ENCODE data around the gene KAT2B. TPM values are rescaled to one million over a fixed set of nuclear protein-coding genes. Genes with fewer than 3 reads are reported as not detected.

Gene KAT2B
- polyA plus RNA-seq, 1 donor from 2014 or later = 14.2 TPM

- Histone ChIP-seq H3K4me3 (ENCODE audit: low read length) (peak overlapping the region; percentile 87), H3K27ac (ENCODE audit: low read length) (peak overlapping the region; percentile 75), H3K36me3 (ENCODE audit: insufficient read depth, low read length) (no peaks in the 10 kb centered on the region), H3K9me2 (ENCODE audit: insufficient read depth, low read length) (no peaks in the 10 kb centered on the region), H3K79me2 (replicated peaks; ENCODE audit: insufficient read depth, low read length) (peaks cover 9% of the 10 kb centered on the region), H3F3A (ENCODE audit: insufficient read depth, low read length, poor library complexity, severe bottlenecking) (no peaks in the 10 kb centered on the region), H2AFZ (ENCODE audit: low read depth, low read length) (peak overlapping the region; percentile 56), H4K20me1 (ENCODE audit: insufficient read depth) (no peaks in the 10 kb centered on the region), H3K9me3 (ENCODE audit: low read length) (no peaks in the 10 kb centered on the region), H3K27me3 (ENCODE audit: insufficient read depth, low read depth, low read length) (no peaks in the 10 kb centered on the region), H3K4me2 (ENCODE audit: low read length) (no peak overlapping the region), H3K9ac (ENCODE audit: low read length) (peak overlapping the region; percentile 75)
- TF ChIP-seq EZH2 (IDR thresholded peaks at IDR 0.05; ENCODE audit: borderline replicate concordance, insufficient read depth, low read length, poor library complexity, severe bottlenecking) (no peak), MXI1 (conservative IDR thresholded peaks at IDR 0.05; ENCODE audit: poor library complexity, severe bottlenecking) (no peak), POLR2AphosphoS5 (IDR thresholded peaks at IDR 0.05) (no peak), REST (IDR thresholded peaks at IDR 0.05; ENCODE audit: borderline replicate concordance) (no peak), TAF1 (IDR thresholded peaks at IDR 0.05; ENCODE audit: low read depth) (no peak), CTCF (IDR thresholded peaks at IDR 0.05; ENCODE audit: poor library complexity, severe bottlenecking) (no peak), RAD21 (conservative IDR thresholded peaks at IDR 0.05) (no peak), EP300 (conservative IDR thresholded peaks at IDR 0.05; ENCODE audit: poor library complexity, severe bottlenecking) (no peak), SMC3 (conservative IDR thresholded peaks at IDR 0.05; ENCODE audit: poor library complexity) (no peak)
These were observed 831 bp upstream of the KAT2B start for GRCh38 chr3:20039466-20039764.

GRCh38 chr3:20040548-20041196 is 426 bp downstream of the KAT2B start:
- no peaks in the 10 kb centered on the region for H4K20me1 ChIP-seq (ENCODE audit: insufficient read depth)
- TF ChIP-seq RAD21 (conservative IDR thresholded peaks at IDR 0.05) (no peak), EZH2 (IDR thresholded peaks at IDR 0.05; ENCODE audit: borderline replicate concordance, insufficient read depth, low read length, poor library complexity, severe bottlenecking) (no peak), MXI1 (conservative IDR thresholded peaks at IDR 0.05; ENCODE audit: poor library complexity, severe bottlenecking) (no peak), SMC3 (conservative IDR thresholded peaks at IDR 0.05; ENCODE audit: poor library complexity) (no peak)
- H3K79me2 ChIP-seq (replicated peaks; ENCODE audit: insufficient read depth, low read length) = peaks cover 17% of the 10 kb centered on the region
- H3K27me3 ChIP-seq (ENCODE audit: insufficient read depth, low read depth, low read length) = no peaks in the 10 kb centered on the region
- no peaks in the 10 kb centered on the region for H3K9me2 ChIP-seq (ENCODE audit: insufficient read depth, low read length)
- H3K27ac ChIP-seq (ENCODE audit: low read length) = peak overlapping the region; percentile 64
- H3K9ac ChIP-seq (ENCODE audit: low read length) = peak overlapping the region; percentile 67
- peak overlapping the region; percentile 88 for H3K4me3 ChIP-seq (ENCODE audit: low read length)
- peak overlapping the region; percentile 70 for H3K4me2 ChIP-seq (ENCODE audit: low read length)
- H3K9me3 ChIP-seq (ENCODE audit: low read length) = no peaks in the 10 kb centered on the region
- H2AFZ ChIP-seq (ENCODE audit: low read depth, low read length) = peak overlapping the region; percentile 43
- H3K36me3 ChIP-seq (ENCODE audit: insufficient read depth, low read length) = no peaks in the 10 kb centered on the region
- no peaks in the 10 kb centered on the region for H3F3A ChIP-seq (ENCODE audit: insufficient read depth, low read length, poor library complexity, severe bottlenecking)

All from neural cell (in vitro differentiated cells).